ENCODE data around the gene GRM7.

Gene GRM7

DNA sequence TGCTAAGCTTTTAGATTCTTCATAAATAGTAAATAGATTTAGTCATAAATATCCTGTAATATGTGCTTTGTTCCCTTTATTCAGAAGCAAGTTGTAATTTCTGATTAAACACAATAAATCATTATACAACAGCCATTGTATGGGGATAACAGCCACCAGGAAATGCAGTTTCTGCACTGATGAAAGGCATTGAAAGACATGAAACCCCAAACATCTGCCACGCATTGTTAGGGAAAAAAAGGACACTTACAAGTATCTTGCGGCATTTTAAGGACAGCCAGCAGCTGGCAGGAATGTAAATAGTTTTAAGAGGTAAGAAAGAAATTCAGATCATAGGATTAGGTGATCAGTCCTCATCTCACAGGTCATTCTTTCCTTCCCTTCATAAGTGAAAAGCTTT is 839.6 kb downstream of the GRM7 start:
- ChIA-PET POLR2A (ENCODE audit: low non-redundant PET) (no interaction called here), CTCF (no interaction called here)
- DNase-seq (ENCODE audit: low spot score) = no peak
- H3K27ac ChIP-seq = no peak overlapping the region
- TF ChIP-seq, protein P1, sequence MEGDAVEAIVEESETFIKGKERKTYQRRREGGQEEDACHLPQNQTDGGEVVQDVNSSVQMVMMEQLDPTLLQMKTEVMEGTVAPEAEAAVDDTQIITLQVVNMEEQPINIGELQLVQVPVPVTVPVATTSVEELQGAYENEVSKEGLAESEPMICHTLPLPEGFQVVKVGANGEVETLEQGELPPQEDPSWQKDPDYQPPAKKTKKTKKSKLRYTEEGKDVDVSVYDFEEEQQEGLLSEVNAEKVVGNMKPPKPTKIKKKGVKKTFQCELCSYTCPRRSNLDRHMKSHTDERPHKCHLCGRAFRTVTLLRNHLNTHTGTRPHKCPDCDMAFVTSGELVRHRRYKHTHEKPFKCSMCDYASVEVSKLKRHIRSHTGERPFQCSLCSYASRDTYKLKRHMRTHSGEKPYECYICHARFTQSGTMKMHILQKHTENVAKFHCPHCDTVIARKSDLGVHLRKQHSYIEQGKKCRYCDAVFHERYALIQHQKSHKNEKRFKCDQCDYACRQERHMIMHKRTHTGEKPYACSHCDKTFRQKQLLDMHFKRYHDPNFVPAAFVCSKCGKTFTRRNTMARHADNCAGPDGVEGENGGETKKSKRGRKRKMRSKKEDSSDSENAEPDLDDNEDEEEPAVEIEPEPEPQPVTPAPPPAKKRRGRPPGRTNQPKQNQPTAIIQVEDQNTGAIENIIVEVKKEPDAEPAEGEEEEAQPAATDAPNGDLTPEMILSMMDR (conservative IDR thresholded peaks at IDR 0.05; ENCODE audit: low read depth) = no peak

DNA sequence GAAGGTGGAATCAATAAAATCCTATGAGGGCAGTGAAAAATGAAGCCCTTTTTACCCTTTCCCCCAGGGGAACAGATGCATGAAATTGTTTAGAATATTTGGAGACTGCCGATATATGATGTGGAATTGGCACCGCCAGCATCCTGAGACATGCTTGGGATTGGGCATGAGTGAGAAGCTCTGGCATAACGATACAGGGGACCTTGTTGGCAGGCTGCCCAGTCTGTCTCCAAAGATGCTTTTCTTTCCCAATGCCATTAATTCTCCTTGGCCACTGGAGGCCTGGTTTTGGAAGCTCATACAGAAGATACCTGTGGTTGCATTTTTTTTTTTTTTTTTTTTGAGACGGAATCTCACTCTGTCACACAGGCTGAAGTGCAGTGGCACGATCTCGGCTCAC is 840.1 kb downstream of the GRM7 start:
- TF ChIP-seq, protein P1 (conservative IDR thresholded peaks at IDR 0.05; ENCODE audit: low read depth) = no peak
- no peak overlapping the region for H3K27ac ChIP-seq
- CTCF ChIA-PET = no interaction called here

DNA sequence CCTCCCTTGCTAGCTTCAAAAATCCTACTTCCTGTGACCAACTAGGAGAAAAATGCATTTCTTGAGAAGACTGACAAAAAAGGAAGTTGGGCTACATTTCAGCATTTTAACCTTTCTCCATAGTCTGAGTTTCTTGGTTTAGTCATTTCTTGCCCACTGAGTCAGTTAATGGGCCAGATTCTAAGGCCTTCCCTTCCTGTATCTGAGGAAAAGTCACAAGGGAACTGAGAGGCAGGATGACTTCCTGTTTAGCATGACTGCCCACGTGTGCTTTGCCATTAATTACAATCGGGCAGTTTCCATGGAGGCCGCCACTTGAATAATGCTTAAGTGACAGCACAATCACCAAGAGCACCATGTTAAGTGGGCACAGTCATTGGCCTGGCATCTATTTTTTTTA is 846.3 kb downstream of the GRM7 start:
- CTCF ChIA-PET = no interaction called here
- DNase-seq (ENCODE audit: low spot score) = no peak
- POLR2A ChIA-PET (ENCODE audit: low non-redundant PET) = no interaction called here
- H3K27ac ChIP-seq = no peak overlapping the region
- TF ChIP-seq, protein P1 (conservative IDR thresholded peaks at IDR 0.05; ENCODE audit: low read depth) = no peak

More for the DNA sequence above, 840.1 kb downstream of the GRM7 start:
- POLR2A ChIA-PET (ENCODE audit: low non-redundant PET) = no interaction called here
- DNase-seq (ENCODE audit: low spot score) = no peak

DNA sequence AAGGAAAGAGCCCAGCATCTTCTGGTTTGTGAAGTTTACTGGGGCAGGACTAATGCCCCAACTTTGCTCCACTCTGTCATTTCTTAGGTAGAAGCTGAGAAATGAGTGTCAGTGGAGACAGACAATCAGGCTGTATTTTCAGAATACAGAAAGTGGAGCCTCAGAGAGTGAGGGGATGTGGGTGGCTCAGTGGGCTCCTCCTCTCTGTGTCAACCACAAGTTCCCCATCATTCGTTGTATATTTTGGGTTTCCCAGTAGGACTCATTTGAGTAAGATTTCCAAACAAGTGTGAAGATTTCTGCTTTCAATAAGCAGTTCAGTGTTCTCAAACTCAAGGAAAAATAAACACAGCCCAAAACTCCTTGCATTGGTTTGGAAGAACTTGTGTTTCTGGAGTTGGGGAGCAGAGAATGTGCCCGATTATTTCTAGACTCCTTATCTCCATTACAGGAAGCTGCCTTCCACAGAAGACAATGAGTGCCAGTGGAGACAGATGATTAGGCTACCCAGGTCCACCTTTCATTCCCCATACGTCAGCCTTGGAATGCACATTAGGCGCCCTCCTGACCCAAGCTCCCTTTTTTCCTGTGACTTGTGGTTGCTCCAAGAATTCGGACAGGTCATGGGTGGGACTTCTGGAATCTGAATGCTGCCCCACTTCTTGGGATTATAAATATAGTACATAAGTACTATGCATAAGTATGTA is 848.6 kb downstream of the GRM7 start:
- TF ChIP-seq, protein P1 (conservative IDR thresholded peaks at IDR 0.05; ENCODE audit: low read depth) = no peak
- ChIA-PET POLR2A (ENCODE audit: low non-redundant PET) (no interaction called here), CTCF (no interaction called here)
- no peak overlapping the region for H3K27ac ChIP-seq
- DNase-seq (ENCODE audit: low spot score) = no peak

DNA sequence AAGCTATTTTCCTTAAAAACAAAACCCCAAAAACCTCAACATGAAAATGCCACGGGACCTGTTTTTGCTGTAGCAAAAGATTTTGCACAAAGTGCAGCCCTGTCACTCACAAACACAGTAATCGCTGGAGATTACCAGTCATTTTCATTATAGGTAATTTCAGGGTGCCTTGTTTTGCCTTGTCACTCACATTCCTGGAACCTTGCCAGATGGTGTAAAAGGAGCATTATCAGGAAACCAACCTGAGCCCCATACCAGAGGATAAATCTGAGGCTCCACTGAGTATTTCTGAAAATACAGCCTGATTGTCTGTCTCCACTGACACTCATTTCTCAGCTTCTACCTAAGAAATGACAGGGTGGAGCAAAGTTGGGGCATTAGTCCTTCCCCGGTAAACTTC is 849.4 kb downstream of the GRM7 start:
- TF ChIP-seq, protein P1 (conservative IDR thresholded peaks at IDR 0.05; ENCODE audit: low read depth) = no peak
- POLR2A ChIA-PET (ENCODE audit: low non-redundant PET) = no interaction called here
- CTCF ChIA-PET = no interaction called here
- H3K27ac ChIP-seq = no peak overlapping the region
- no peak for DNase-seq (ENCODE audit: low spot score)

DNA sequence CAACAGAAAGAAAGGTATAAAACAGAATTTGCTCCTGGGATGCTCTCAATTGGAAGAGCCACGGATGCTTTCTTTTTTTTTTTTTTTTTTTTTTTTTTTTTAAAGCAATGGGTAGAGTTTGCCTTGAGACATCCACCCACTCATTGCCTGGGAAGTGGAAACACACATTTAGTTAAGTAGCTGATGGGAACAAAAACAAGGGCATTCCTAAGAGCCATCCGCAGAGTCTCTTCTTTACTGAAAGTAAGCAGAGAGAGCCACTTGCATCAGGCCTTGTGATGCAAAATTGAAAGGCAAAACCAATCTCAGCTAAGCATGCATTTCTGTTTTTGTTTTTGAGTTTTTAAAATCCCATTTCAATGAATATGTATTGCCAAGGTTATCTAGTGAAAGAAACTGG is 852.8 kb downstream of the GRM7 start:
- CTCF ChIA-PET = no interaction called here
- POLR2A ChIA-PET (ENCODE audit: low non-redundant PET) = no interaction called here
- no peak for DNase-seq (ENCODE audit: low spot score)
- TF ChIP-seq, protein P1 (conservative IDR thresholded peaks at IDR 0.05; ENCODE audit: low read depth) = no peak
- H3K27ac ChIP-seq = no peak overlapping the region

Data from RWPE1 (cell line).